Stimulated activated CD4-positive, alpha-beta T cell treated with anti-CD3 and anti-CD28 coated beads, Interleukin-4, amount 100 ng/mL, for 48 hours (primary cell): ENCODE measurements around the gene UGT1A3.

ENCODE experiments used
- DNase-seq, 2 donors: peaks; one replicate each; pipeline ENCODE4 v3.0.0-alpha.2; 2020; ENCODE audit warnings: low read depth in 2 of 2

Gene UGT1A3

GRCh38 chr2:233795735-233796171, 66.9 kb downstream of the UGT1A3 start:
- DNase-seq, result no peak

GRCh38 chr2:233796254-233796653, 67.4 kb downstream of the UGT1A3 start:
- DNase-seq, result no peak

GRCh38 chr2:233798335-233799086, 69.7 kb downstream of the UGT1A3 start:
- DNase-seq, result no peak

- no peak for DNase-seq
These were observed 70.3 kb downstream of the UGT1A3 start for GRCh38 chr2:233799087-233799665.

- no peak for DNase-seq
These were observed 70.9 kb downstream of the UGT1A3 start for GRCh38 chr2:233799716-233800115.

GRCh38 chr2:233800208-233800607, 71.4 kb downstream of the UGT1A3 start:
- DNase-seq, result no peak

- no peak for DNase-seq
These were observed 72.7 kb downstream of the UGT1A3 start for GRCh38 chr2:233801357-233802131.

- no peak for DNase-seq
These were observed 73.4 kb downstream of the UGT1A3 start for GRCh38 chr2:233802132-233802815.

GRCh38 chr2:233803292-233803911, 74.6 kb downstream of the UGT1A3 start:
- no peak for DNase-seq

- no peak for DNase-seq
These were observed 75.2 kb downstream of the UGT1A3 start for GRCh38 chr2:233803994-233804393.

- DNase-seq, result no peak
These were observed 78.5 kb downstream of the UGT1A3 start for GRCh38 chr2:233807215-233807865.

GRCh38 chr2:233807966-233808935, 79.4 kb downstream of the UGT1A3 start:
- no peak for DNase-seq

- no peak for DNase-seq
These were observed 81.5 kb downstream of the UGT1A3 start for GRCh38 chr2:233810385-233810784.

GRCh38 chr2:233811087-233811486, 82.2 kb downstream of the UGT1A3 start:
- DNase-seq, result no peak

GRCh38 chr2:233811732-233812131, 82.9 kb downstream of the UGT1A3 start:
- DNase-seq, result no peak

- no peak for DNase-seq
These were observed 84.6 kb downstream of the UGT1A3 start for GRCh38 chr2:233813236-233814055.

- no peak for DNase-seq
These were observed 85.4 kb downstream of the UGT1A3 start for GRCh38 chr2:233814056-233814835.

- DNase-seq, result no peak
These were observed 87.0 kb downstream of the UGT1A3 start for GRCh38 chr2:233815861-233816260.
